ENCODE measurements around the gene SKI. TPM values are rescaled to one million over a fixed set of nuclear protein-coding genes. Genes with fewer than 3 reads are reported as not detected.

The SKI gene
- total and polyA plus RNA-seq, 2 donors (not counting 1 experiment from before 2014, with no cell fraction given) = 11.6 to 21.8 TPM

DNA sequence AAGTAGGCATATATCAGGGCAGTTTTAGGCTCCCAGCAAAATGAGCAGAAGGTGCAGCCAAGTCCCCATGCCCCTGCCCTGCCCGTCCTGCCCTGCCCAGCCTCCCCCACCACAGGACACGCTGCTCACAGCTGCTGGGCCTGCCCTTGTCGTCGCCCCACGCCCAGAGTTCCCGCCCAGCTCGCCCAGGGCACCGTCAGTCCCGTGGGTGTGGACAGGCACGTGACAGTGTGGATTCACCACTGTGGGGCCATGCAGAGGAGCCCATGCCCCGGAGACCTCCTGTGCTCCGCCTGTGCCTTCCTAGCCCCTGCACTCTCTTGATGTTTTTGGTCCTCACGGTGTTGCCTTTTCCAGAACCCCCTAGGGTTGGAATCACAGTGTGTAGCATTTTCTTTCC, 40.5 kb upstream of the SKI start:
- Histone ChIP-seq H3K27ac (ENCODE audit: insufficient read depth, low read length) (no peak overlapping the region), H3K4me3 (replicated peaks in 1 of 4; ENCODE audit: control extremely low read depth in 1 of 4, insufficient read depth in 1 of 4, low read depth in 3 of 4, low read length in 4 of 4) (no peak overlapping the region), H3K9me3 (ENCODE audit: control insufficient read depth, insufficient read depth, low read depth, low read length) (no peaks in the 10 kb centered on the region), H3K9ac (ENCODE audit: insufficient read depth, low read length) (no peak overlapping the region), H3K27me3 (ENCODE audit: control insufficient read depth, insufficient read depth, low read length) (no peaks in the 10 kb centered on the region), H3K79me2 (ENCODE audit: control insufficient read depth, insufficient read depth, low read length) (peaks cover 12% of the 10 kb centered on the region), H3K4me1 (ENCODE audit: control insufficient read depth, extremely low read depth, insufficient read depth, low read length) (peaks cover 20% of the 10 kb centered on the region), H2AFZ (ENCODE audit: low read length) (no peak overlapping the region), H3K4me2 (ENCODE audit: extremely low read depth, insufficient read depth, low read length) (no peak overlapping the region), H3K36me3 (ENCODE audit: control insufficient read depth, insufficient read depth, low read length) (no peaks in the 10 kb centered on the region), H4K20me1 (ENCODE audit: control insufficient read depth, extremely low read depth, insufficient read depth, low read length) (no peaks in the 10 kb centered on the region)
- TF ChIP-seq EZH2 (IDR thresholded peaks at IDR 0.05; ENCODE audit: low read length, missing control alignments) = no peak
- TF ChIP-seq, protein P1, sequence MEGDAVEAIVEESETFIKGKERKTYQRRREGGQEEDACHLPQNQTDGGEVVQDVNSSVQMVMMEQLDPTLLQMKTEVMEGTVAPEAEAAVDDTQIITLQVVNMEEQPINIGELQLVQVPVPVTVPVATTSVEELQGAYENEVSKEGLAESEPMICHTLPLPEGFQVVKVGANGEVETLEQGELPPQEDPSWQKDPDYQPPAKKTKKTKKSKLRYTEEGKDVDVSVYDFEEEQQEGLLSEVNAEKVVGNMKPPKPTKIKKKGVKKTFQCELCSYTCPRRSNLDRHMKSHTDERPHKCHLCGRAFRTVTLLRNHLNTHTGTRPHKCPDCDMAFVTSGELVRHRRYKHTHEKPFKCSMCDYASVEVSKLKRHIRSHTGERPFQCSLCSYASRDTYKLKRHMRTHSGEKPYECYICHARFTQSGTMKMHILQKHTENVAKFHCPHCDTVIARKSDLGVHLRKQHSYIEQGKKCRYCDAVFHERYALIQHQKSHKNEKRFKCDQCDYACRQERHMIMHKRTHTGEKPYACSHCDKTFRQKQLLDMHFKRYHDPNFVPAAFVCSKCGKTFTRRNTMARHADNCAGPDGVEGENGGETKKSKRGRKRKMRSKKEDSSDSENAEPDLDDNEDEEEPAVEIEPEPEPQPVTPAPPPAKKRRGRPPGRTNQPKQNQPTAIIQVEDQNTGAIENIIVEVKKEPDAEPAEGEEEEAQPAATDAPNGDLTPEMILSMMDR (conservative IDR thresholded peaks at IDR 0.05 in 1 of 2, IDR thresholded peaks at IDR 0.05 in 1 of 2; ENCODE audit: low read depth in 1 of 2, low read length in 2 of 2) = no peak
- DNase-seq (ENCODE audit: low read depth in 2 of 2) = no peak

DNA sequence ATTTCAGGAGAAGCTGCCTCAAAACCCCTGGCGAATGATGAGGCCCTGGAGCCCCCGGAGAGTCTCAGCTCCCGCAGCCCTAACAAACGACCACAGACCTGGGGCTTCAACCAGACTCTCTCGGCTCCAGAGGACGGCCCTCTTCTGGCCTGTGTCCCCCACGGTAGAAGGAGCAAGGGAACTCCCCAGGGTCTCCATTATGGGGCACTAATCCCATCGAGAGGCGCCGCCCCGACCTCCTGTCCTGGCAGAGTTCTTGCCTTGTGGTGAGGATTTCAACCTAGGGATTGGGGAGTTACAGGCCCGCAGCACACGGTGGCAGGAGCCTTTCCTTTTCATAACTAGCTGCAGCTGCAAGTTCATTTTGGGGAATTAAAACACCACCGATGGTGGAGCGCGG, 39.8 kb upstream of the SKI start:
- no peaks in the 10 kb centered on the region for H3K9me3 ChIP-seq (ENCODE audit: control insufficient read depth, insufficient read depth, low read depth, low read length)
- H3K4me3 ChIP-seq (replicated peaks in 1 of 4; ENCODE audit: control extremely low read depth in 1 of 4, insufficient read depth in 1 of 4, low read depth in 3 of 4, low read length in 4 of 4) = no peak overlapping the region
- H3K9ac ChIP-seq (ENCODE audit: insufficient read depth, low read length) = no peak overlapping the region
- H3K4me2 ChIP-seq (ENCODE audit: extremely low read depth, insufficient read depth, low read length) = no peak overlapping the region
- peaks cover 25% of the 10 kb centered on the region for H3K4me1 ChIP-seq (ENCODE audit: control insufficient read depth, extremely low read depth, insufficient read depth, low read length)
- no peak for TF ChIP-seq EZH2 (IDR thresholded peaks at IDR 0.05; ENCODE audit: low read length, missing control alignments)
- TF ChIP-seq, protein P1 (conservative IDR thresholded peaks at IDR 0.05 in 1 of 2, IDR thresholded peaks at IDR 0.05 in 1 of 2; ENCODE audit: low read depth in 1 of 2, low read length in 2 of 2) = no peak
- H3K79me2 ChIP-seq (ENCODE audit: control insufficient read depth, insufficient read depth, low read length) = peaks cover 18% of the 10 kb centered on the region
- H3K27ac ChIP-seq (ENCODE audit: insufficient read depth, low read length) = no peak overlapping the region
- H3K27me3 ChIP-seq (ENCODE audit: control insufficient read depth, insufficient read depth, low read length) = no peaks in the 10 kb centered on the region
- DNase-seq (ENCODE audit: low read depth in 2 of 2) = no peak
- H2AFZ ChIP-seq (ENCODE audit: low read length) = no peak overlapping the region
- no peaks in the 10 kb centered on the region for H4K20me1 ChIP-seq (ENCODE audit: control insufficient read depth, extremely low read depth, insufficient read depth, low read length)
- H3K36me3 ChIP-seq (ENCODE audit: control insufficient read depth, insufficient read depth, low read length) = peaks cover 2% of the 10 kb centered on the region

DNA sequence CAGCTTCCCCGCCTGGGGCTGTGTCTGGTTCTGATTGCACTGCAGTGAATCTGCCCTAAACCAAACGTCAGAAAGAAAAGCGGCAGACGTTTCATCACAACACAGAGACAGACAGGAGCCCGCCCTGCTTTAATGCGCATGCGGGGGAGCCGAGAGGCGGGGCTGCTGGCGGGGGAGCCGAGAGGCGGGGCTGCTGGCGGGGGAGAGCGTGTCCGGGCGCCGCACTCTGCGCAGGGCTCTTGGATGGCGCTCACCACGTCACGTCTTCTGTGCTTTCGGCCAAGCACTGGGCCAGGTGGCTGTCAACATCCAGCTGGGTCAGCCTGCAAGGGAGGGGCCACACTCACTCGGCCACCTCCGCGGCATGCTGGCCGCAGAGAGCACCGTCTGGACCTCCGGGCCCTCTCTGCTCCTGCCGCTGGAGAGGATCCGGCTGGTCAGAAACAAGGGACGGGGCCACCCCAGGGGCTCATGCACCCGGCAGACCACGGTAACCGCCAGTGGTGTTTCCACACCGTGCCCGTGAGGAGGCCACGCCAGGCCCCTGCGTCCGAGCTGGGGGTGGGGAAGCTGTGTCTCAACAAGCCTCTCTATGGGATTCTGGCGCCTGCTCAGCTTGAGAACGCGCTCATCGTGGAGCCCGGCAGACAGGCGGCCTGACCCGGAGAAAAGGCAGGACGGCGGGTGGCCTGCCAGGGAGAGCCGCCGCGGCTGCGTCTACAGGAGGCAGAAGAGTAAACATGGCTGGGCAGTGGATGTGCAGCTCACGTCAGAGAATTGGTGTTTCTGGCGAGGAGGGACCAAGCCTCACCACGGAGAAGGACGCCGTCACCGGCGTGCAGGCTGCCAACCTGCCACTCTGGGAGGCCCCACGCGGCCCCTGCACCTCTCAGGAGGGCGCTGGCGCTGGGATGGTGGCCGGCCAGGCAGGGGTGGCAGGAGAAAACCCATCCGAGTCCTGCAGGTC, 38.4 kb upstream of the SKI start:
- Histone ChIP-seq H3K4me2 (ENCODE audit: extremely low read depth, insufficient read depth, low read length) (peak overlapping the region; percentile 85), H3K4me1 (ENCODE audit: control insufficient read depth, extremely low read depth, insufficient read depth, low read length) (peaks cover 25% of the 10 kb centered on the region), H3K9me3 (ENCODE audit: control insufficient read depth, insufficient read depth, low read depth, low read length) (no peaks in the 10 kb centered on the region), H3K4me3 (replicated peaks in 1 of 4; ENCODE audit: control extremely low read depth in 1 of 4, insufficient read depth in 1 of 4, low read depth in 3 of 4, low read length in 4 of 4) (peak overlapping the region; percentile 35 to 63 (median 50)), H3K27ac (ENCODE audit: insufficient read depth, low read length) (peak overlapping the region; percentile 93), H3K36me3 (ENCODE audit: control insufficient read depth, insufficient read depth, low read length) (peaks cover 2% of the 10 kb centered on the region), H2AFZ (ENCODE audit: low read length) (peak overlapping the region; percentile 20), H4K20me1 (ENCODE audit: control insufficient read depth, extremely low read depth, insufficient read depth, low read length) (no peaks in the 10 kb centered on the region), H3K9ac (ENCODE audit: insufficient read depth, low read length) (peak overlapping the region; percentile 85), H3K79me2 (ENCODE audit: control insufficient read depth, insufficient read depth, low read length) (peaks cover 22% of the 10 kb centered on the region), H3K27me3 (ENCODE audit: control insufficient read depth, insufficient read depth, low read length) (no peaks in the 10 kb centered on the region)
- no peak for TF ChIP-seq EZH2 (IDR thresholded peaks at IDR 0.05; ENCODE audit: low read length, missing control alignments)
- DNase-seq (ENCODE audit: low read depth in 2 of 2) = peak; percentile 96 to 97
